Uterus (tissue), 4 donors: ENCODE data around the gene KLK5. TPM values are rescaled to one million over a fixed set of nuclear protein-coding genes. Genes with fewer than 3 reads are reported as not detected.
"Not testable (repeated sequence)": the region's sequence is repeated elsewhere in the genome, so short reads cannot be mapped to it uniquely, and the experiment has no call there.

Experiments
- DNase-seq, 2 donors: peaks; one replicate each; pipeline ENCODE4 v3.0.0-alpha.2; 2019 to 2020
- H3K27ac ChIP-seq, 2 donors: fragments of 200-600 bp; sonication (generic); 1 replicate in 1 of 2; 2 replicates in 1 of 2; pipeline ENCODE4 v1.5.1; 2016 to 2018
- H3K27me3 ChIP-seq, 2 donors: fragments of 200-600 bp; sonication (generic); one replicate each; pipeline ENCODE4 v1.5.1; 2018 to 2019; ENCODE audit warnings: control low read depth in 1 of 2
- H3K36me3 ChIP-seq, 2 donors: fragments of 200-600 bp; sonication (generic); one replicate each; pipeline ENCODE4 v1.5.1; 2019; ENCODE audit warnings: control low read depth in 1 of 2
- H3K4me1 ChIP-seq, 2 donors: fragments of 200-600 bp; sonication (generic); one replicate each; pipeline ENCODE4 v1.5.1; 2018 to 2019; ENCODE audit warnings: control low read depth in 1 of 2
- H3K4me3 ChIP-seq, 2 donors: fragments of 200-600 bp; sonication (generic); 1 replicate in 1 of 2; 2 replicates in 1 of 2; pipeline ENCODE4 v1.5.1; 2018 to 2019; ENCODE audit warnings: mild to moderate bottlenecking in 1 of 2
- H3K9me3 ChIP-seq, 2 donors: fragments of 200-600 bp; sonication (generic); one replicate each; pipeline ENCODE4 v1.5.1; 2019; ENCODE audit warnings: control low read depth in 1 of 2
- POLR2A ChIP-seq, 2 donors: fragments of 450-650 bp; IDR thresholded peaks; one replicate each; pipeline ENCODE4 v1.6.1; 2016; ENCODE audit warnings: antibody characterized with exemption in 2 of 2, mild to moderate bottlenecking in 1 of 2, moderate library complexity in 1 of 2
- intact Hi-C: fragments of 100-400 bp; cut with DNase I; formaldehyde crosslinking; loops from one replicate; pipeline ENCODE4 v1.15.1; 2023; ENCODE audit warnings: low total_unique reads
- total RNA-seq, 4 donors: library from RNA; depleted of rRNA in 3 of 4; stranded (reverse); fragments of >200 nt in 3 of 4; gene quantifications; one replicate each; pipeline versions ENCODE4 v1.1.0 to v1.2.4, GENCODE V29; 2014 to 2023
- TF ChIP-seq, protein P1 (sequence below), 4 experiments: fragments of 200-600 bp in 2 of 4; fragments of 450-650 bp in 2 of 4; sonication (generic) in 2 of 4; IDR thresholded peaks; one replicate each; pipeline ENCODE4 v1.5.1; 2016 to 2019; ENCODE audit warnings: antibody characterized with exemption in 4 of 4, mild to moderate bottlenecking in 2 of 4, moderate library complexity in 1 of 4
- donor health status: DM: yes; HTN: yes; CAD: no.

Gene KLK5
- total RNA-seq, 4 donors from 2014 or later = 0.69 to 1.0 TPM; not detected in 2

DNA sequence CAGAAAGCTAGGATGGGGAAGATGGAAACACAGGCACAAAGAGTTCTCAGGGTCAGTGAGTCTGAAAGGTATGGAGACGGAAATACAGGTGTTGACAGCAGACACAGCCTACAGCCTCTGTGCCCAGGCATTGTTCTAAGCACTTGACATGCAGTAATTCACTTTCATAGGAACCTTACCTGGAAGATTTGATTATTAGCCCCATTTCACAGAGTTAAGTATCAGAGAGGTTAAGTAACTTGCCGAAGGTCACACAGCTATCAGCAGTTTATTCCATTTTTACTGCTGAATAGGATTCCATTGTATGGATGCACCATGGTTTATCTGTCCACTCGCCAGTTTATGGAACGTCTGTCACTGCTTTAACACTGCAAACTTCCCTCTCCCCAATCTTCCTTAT is 54.8 kb downstream of the KLK5 start:
- intact Hi-C loops = no loop called here
- DNase-seq = no peak
- TF ChIP-seq POLR2A (IDR thresholded peaks at IDR 0.05) = no peak
- TF ChIP-seq, protein P1, sequence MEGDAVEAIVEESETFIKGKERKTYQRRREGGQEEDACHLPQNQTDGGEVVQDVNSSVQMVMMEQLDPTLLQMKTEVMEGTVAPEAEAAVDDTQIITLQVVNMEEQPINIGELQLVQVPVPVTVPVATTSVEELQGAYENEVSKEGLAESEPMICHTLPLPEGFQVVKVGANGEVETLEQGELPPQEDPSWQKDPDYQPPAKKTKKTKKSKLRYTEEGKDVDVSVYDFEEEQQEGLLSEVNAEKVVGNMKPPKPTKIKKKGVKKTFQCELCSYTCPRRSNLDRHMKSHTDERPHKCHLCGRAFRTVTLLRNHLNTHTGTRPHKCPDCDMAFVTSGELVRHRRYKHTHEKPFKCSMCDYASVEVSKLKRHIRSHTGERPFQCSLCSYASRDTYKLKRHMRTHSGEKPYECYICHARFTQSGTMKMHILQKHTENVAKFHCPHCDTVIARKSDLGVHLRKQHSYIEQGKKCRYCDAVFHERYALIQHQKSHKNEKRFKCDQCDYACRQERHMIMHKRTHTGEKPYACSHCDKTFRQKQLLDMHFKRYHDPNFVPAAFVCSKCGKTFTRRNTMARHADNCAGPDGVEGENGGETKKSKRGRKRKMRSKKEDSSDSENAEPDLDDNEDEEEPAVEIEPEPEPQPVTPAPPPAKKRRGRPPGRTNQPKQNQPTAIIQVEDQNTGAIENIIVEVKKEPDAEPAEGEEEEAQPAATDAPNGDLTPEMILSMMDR (IDR thresholded peaks at IDR 0.05) = no peak
- H3K27ac ChIP-seq = no peak overlapping the region
- H3K4me1 ChIP-seq = no peaks in the 10 kb centered on the region
- H3K9me3 ChIP-seq = no peaks in the 10 kb centered on the region
- no peaks in the 10 kb centered on the region for H3K27me3 ChIP-seq
- H3K36me3 ChIP-seq = no peaks in the 10 kb centered on the region
- H3K4me3 ChIP-seq = no peak overlapping the region

DNA sequence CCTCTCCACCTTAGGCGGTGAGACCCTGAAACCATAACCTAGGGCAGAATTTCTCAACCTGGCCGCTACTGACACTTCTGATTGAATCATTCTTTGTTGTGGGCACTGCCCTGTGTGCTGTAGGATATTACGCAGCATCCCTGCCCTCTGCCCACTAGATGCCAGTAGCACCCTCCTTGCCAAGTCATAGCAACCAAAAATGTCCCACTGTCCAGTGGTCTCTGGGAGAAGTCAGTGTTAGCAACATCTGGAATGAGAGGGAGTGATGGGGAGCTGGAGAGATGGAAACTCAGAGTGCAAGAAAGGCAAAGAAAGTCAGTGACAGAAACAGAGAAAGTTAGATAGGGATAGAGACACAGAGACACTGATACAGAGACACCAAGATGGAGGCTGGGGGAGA is 55.2 kb downstream of the KLK5 start:
- intact Hi-C loops = no loop called here
- DNase-seq = no peak
- no peaks in the 10 kb centered on the region for H3K27me3 ChIP-seq
- TF ChIP-seq, protein P1 (IDR thresholded peaks at IDR 0.05) = no peak
- no peak for TF ChIP-seq POLR2A (IDR thresholded peaks at IDR 0.05)
- no peak overlapping the region for H3K27ac ChIP-seq
- H3K4me3 ChIP-seq = no peak overlapping the region
- no peaks in the 10 kb centered on the region for H3K36me3 ChIP-seq
- H3K4me1 ChIP-seq = no peaks in the 10 kb centered on the region
- H3K9me3 ChIP-seq = no peaks in the 10 kb centered on the region

DNA sequence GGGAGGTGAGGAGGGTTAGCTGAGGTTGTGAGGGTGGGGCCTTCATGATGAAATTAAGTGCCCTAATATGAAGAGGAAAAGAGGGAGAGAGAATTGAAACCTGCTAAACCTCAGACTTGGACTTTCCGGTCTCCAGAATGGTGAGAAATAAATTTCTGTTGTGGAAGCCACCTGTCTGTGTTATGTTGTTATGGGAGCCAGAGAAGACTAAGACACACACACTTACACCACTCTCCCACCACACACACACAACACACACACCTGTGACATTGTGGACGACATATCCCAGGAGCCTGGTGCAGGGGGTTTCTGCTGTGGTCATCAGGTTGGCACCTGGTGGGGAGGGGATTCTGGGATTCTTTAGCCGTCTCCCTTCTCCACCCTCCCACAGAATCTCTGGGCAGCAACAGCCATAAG is 55.6 kb downstream of the KLK5 start:
- H3K36me3 ChIP-seq = no peaks in the 10 kb centered on the region
- no peaks in the 10 kb centered on the region for H3K27me3 ChIP-seq
- intact Hi-C loops = no loop called here
- no peaks in the 10 kb centered on the region for H3K4me1 ChIP-seq
- TF ChIP-seq, protein P1 (IDR thresholded peaks at IDR 0.05) = no peak
- no peak for TF ChIP-seq POLR2A (IDR thresholded peaks at IDR 0.05)
- no peak for DNase-seq
- H3K9me3 ChIP-seq = no peaks in the 10 kb centered on the region
- H3K27ac ChIP-seq = no peak overlapping the region
- H3K4me3 ChIP-seq = no peak overlapping the region

DNA sequence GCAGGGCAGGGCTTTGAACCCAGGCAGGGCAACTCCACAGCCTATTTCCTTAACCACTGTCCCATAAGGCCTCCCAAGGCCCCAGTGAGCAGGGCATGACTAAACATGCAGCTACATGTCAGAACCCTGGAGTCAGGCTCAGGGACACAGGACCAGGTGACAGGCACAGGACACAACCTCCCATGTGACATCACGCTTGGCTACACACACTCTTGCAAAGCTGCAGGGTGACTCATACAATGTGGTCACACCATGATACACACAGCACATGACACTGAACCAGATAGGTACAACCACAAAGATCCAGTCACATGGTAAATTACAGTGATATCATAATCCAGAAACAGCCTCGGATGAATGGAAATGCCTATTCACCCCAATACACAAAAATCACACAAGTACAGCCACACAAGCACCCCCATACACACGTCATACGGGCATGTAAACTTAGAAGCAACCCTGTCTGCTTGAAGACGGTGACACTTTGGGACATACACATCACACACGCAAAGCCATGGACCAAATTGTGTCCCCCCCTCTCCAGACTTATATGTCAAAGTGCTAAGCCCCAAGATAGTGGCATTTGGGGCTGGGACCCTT is 56.1 kb downstream of the KLK5 start:
- no peak overlapping the region for H3K27ac ChIP-seq
- H3K27me3 ChIP-seq = no peaks in the 10 kb centered on the region
- no peaks in the 10 kb centered on the region for H3K4me1 ChIP-seq
- TF ChIP-seq, protein P1 (IDR thresholded peaks at IDR 0.05) = no peak
- no peak for TF ChIP-seq POLR2A (IDR thresholded peaks at IDR 0.05)
- H3K36me3 ChIP-seq = no peaks in the 10 kb centered on the region
- intact Hi-C loops = no loop called here
- no peak for DNase-seq
- H3K4me3 ChIP-seq = no peak overlapping the region
- H3K9me3 ChIP-seq = no peaks in the 10 kb centered on the region

DNA sequence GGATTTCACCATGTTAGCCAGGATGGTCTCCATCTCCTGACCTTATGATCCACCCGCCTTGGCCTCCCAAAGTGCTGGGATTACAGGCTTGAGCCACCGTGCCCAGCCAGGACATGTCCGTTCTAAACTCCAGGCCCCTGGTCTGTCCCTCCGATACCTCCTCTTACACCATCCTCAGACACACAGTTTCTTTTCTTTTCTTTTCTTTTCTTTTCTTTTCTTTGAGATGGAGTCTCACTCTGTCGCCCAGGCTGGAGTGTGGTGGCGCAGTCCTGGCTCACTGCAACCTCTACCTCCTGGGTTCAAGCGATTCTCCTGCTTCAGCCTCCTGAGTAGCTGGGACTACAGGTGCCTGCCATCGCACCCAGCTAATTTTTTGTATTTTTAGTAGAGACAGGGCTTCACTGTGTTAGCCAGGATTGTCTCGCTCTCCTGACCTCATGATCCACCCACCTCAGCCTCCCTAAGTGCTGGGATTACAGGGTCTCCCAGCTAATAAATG is 56.7 kb downstream of the KLK5 start:
- DNase-seq, intact Hi-C loops, H3K4me3 ChIP-seq, H3K27ac ChIP-seq, H3K27me3 ChIP-seq, H3K36me3 ChIP-seq, H3K9me3 ChIP-seq, H3K4me1 ChIP-seq: not testable (repeated sequence)
